K562 (cell line): ENCODE results near the gene SUN5. TPM values are rescaled to one million over a fixed set of nuclear protein-coding genes. Genes with fewer than 3 reads are reported as not detected.
A peak's percentile ranks its signal among the peaks of the same experiment; 100 is the strongest.
"Not testable (repeated sequence)": the region's sequence is repeated elsewhere in the genome, so short reads cannot be mapped to it uniquely, and the experiment has no call there.

Source experiments
- ATAC-seq: fragments of 200-7000 bp; cut with Tn5 transposase; 3 replicates; pipeline ENCODE4 v1.9.1; 2020; ENCODE audit warnings: moderate library complexity
- BruUV-seq: library from RNA; stranded (reverse); fragments of 400-500 nt; replicated peaks from 2 replicates; lab custom pipeline; 2021; lab: Mats Ljungman, UMichigan
- CTCF ChIA-PET: fragments of 300-600 bp; formaldehyde crosslinking; extraction: SDS; loops from one replicate; lab custom pipeline; 2021; ENCODE audit warnings: low intra/inter-chr PET ratio; lab: Yijun Ruan, JAX
- POLR2A ChIA-PET: fragments of 300-600, 350-650 bp; sonication (Branson Sonifier 250); formaldehyde crosslinking; extraction: SDS; loops from one replicate; lab custom pipeline; 2021; ENCODE audit warnings: antibody characterized with exemption, inconsistent platforms; lab: Yijun Ruan, JAX
- DNase-seq, 4 experiments: peaks; one replicate each; pipeline versions ENCODE4 v3.0.0 to v3.0.0-alpha.2; 2011 to 2018; ENCODE audit warnings: low spot score in 3 of 4, mixed read lengths in 3 of 4; ENCODE audit errors: extremely low read depth in 1 of 4
- FAIRE-seq: peaks from 2 replicates; lab custom pipeline; 2011; peaks lifted over from hg19 to GRCh38; lab: Jason Lieb, UNC
- H2AFZ ChIP-seq: 2 replicates; pipeline ENCODE4 v1.6.0; 2011; ENCODE audit warnings: low read depth, low read length, control low read depth, inconsistent platforms
- H3K27ac ChIP-seq: fragments of 200-600 bp; 3 replicates; pipeline ENCODE4 v1.8.0; 2011; ENCODE audit warnings: low read depth, mild to moderate bottlenecking, control low read depth, inconsistent platforms, low read length, moderate library complexity, mixed read lengths; ENCODE audit errors: extremely low read depth
- H3K27me3 ChIP-seq, 2 experiments: fragments of 300-600 bp in 1 of 2; 2 replicates in 1 of 2; 3 replicates in 1 of 2; pipeline versions ENCODE4 v1.6.0 to v1.8.0; 2011; ENCODE audit warnings: inconsistent platforms in 2 of 2, low read length in 2 of 2, mild to moderate bottlenecking in 1 of 2, mixed read lengths in 1 of 2, moderate library complexity in 1 of 2; ENCODE audit not compliant: control insufficient read depth in 2 of 2, insufficient read depth in 2 of 2
- H3K36me3 ChIP-seq: fragments of 300-600 bp; 3 replicates; pipeline ENCODE4 v1.8.0; 2011; ENCODE audit warnings: mild to moderate bottlenecking, low read length, inconsistent platforms; ENCODE audit not compliant: control insufficient read depth, insufficient read depth
- H3K4me1 ChIP-seq, 2 experiments: fragments of 200-600 bp in 1 of 2; replicated peaks in 1 of 2; 2 replicates in 1 of 2; 3 replicates in 1 of 2; pipeline versions ENCODE4 v1.5.1 to v1.8.0; 2011; ENCODE audit warnings: inconsistent platforms in 2 of 2, low read length in 2 of 2, mild to moderate bottlenecking in 1 of 2, mixed read lengths in 1 of 2, moderate library complexity in 1 of 2; ENCODE audit not compliant: control insufficient read depth in 2 of 2, insufficient read depth in 2 of 2
- H3K4me2 ChIP-seq: 2 replicates; pipeline ENCODE4 v1.6.1; 2011; ENCODE audit warnings: low read length, control low read depth, inconsistent platforms, mixed read lengths; ENCODE audit not compliant: insufficient read depth
- H3K4me3 ChIP-seq: fragments of 200-600 bp; sonication (generic), shearing (Covaris generic); 2 replicates; pipeline ENCODE4 v1.5.1; 2016; ENCODE audit warnings: control low read depth, inconsistent platforms
- H3K79me2 ChIP-seq: fragments of 200-600 bp; 3 replicates; pipeline ENCODE4 v1.8.0; 2011; ENCODE audit warnings: low read length, inconsistent platforms; ENCODE audit not compliant: control insufficient read depth, insufficient read depth
- H3K9ac ChIP-seq, 2 experiments: 2 replicates each; pipeline versions ENCODE4 v1.6.0 to v1.6.1; 2011; ENCODE audit warnings: low read depth in 2 of 2, low read length in 2 of 2, control low read depth in 1 of 2, inconsistent platforms in 1 of 2, mild to moderate bottlenecking in 1 of 2, mixed read lengths in 1 of 2; ENCODE audit not compliant: insufficient read depth in 1 of 2
- H3K9me1 ChIP-seq: one replicate; pipeline ENCODE4 v1.6.0; 2011; ENCODE audit warnings: inconsistent platforms, mild to moderate bottlenecking, low read length, moderate library complexity; ENCODE audit not compliant: control insufficient read depth, insufficient read depth
- H3K9me3 ChIP-seq: replicated peaks from 2 replicates; pipeline ENCODE4 v1.5.1; 2011; ENCODE audit warnings: low read depth, low read length, inconsistent platforms; ENCODE audit not compliant: control insufficient read depth, insufficient read depth
- H4K20me1 ChIP-seq: replicated peaks from 2 replicates; pipeline ENCODE4 v1.6.1; 2011; ENCODE audit warnings: low read length, inconsistent platforms, mixed read lengths; ENCODE audit not compliant: control insufficient read depth, insufficient read depth
- CBX3 ChIP-seq, 2 experiments: IDR thresholded peaks; 1 replicate in 1 of 2; 2 replicates in 1 of 2; pipeline ENCODE4 v1.6.1; 2012; ENCODE audit warnings: inconsistent platforms in 2 of 2, low read length in 2 of 2, borderline replicate concordance in 1 of 2, control low read depth in 1 of 2
- CBX5 ChIP-seq: IDR thresholded peaks from 2 replicates; pipeline ENCODE4 v1.6.1; 2014; ENCODE audit warnings: low read depth, borderline replicate concordance
- TRIM28 ChIP-seq: fragments of 450-650 bp; IDR thresholded peaks from 2 replicates; pipeline ENCODE4 v1.6.1; 2017
- ZNF280A ChIP-seq: fragments of 450-650 bp; IDR thresholded peaks from 2 replicates; pipeline ENCODE4 v1.6.1; 2018; ENCODE audit warnings: mild to moderate bottlenecking, low read depth; ENCODE audit not compliant: partially characterized antibody
- WGBS: fragments of 100-300 bp; shearing (Covaris generic); methylation state at CpG from one replicate; pipeline ENCODE4 v1.1.6; 2016; ENCODE audit warnings: low coverage, mixed read lengths; ENCODE audit not compliant: insufficient coverage; ENCODE audit errors: missing lambda C conversion rate; 5-methylcytosine and 5-hydroxymethylcytosine counted together
- in situ Hi-C: fragments of 300-500 bp; cut with MboI; formaldehyde crosslinking; loops from 4 replicates; pipeline ENCODE4 v1.15.0; 2018; ENCODE audit warnings: inconsistent platforms, mixed read lengths
- intact Hi-C: fragments of 100-400 bp; cut with micrococcal nuclease; formaldehyde crosslinking; loops from 2 replicates; pipeline ENCODE4 v1.14.2; 2022
- polyA plus RNA-seq, 8 experiments: library from polyadenylated mRNA; depleted of rRNA in 4 of 8; stranded (reverse) in 5 of 8; unstranded in 3 of 8; fragments of >200 nt; fragmentation: Nextera tagmentation in 2 of 8; fragmentation: Illumina TruSeq in 1 of 8; extraction: Ambion mirVana in 2 of 8; extraction: Trizol in 1 of 8; gene quantifications; 2 replicates each; pipeline versions ENCODE4 v1.2.1 to v1.2.3, GENCODE V29; 2011 to 2014; ENCODE audit warnings: inconsistent platforms in 1 of 8, missing spikeins in 1 of 8
- total RNA-seq, 7 experiments: library from RNA; depleted of rRNA in 6 of 7; stranded (reverse); fragments of >200 nt in 6 of 7; fragmentation: Illumina TruSeq in 2 of 7; extraction: Trizol in 2 of 7; gene quantifications; 2 replicates each; pipeline versions ENCODE4 v1.2.1 to v1.2.3, GENCODE V29; 2011 to 2021; ENCODE audit warnings: low replicate concordance in 1 of 7

The SUN5 gene
- total and polyA plus RNA-seq, 9 of the 15 experiments (the other 6 are each of a cell fraction or from before 2014, with no cell fraction given), result not detected

GRCh38 chr20:33045129-33045721 is 41.0 kb upstream of the SUN5 start:
- POLR2A ChIA-PET, result interaction anchor here (0.8 kb wide), 1 partner anchor 28 kb away, joined by 4 read pairs; no protein-coding TSS in a partner anchor
- H3K9ac ChIP-seq, H3K36me3 ChIP-seq, H4K20me1 ChIP-seq, H2AFZ ChIP-seq, H3K27ac ChIP-seq, H3K9me1 ChIP-seq, ATAC-seq, intact Hi-C loops, in situ Hi-C loops, BruUV-seq, H3K4me3 ChIP-seq, FAIRE-seq, H3K9me3 ChIP-seq, H3K4me1 ChIP-seq, H3K4me2 ChIP-seq, H3K79me2 ChIP-seq, DNase-seq: not testable (repeated sequence)
- TF ChIP-seq ZNF280A (peak; percentile 17), CBX5 (peak; percentile 86; the same call in 1 of the 2 replicates), TRIM28 (peak; percentile 77; the same call in 1 of the 2 replicates), CBX3 (IDR thresholded peaks at IDR 0.05; ENCODE audit: borderline replicate concordance in 1 of 2, low read length in 2 of 2) (peak in 1 of 2 experiments; percentile 47; a peak in 1 of 3 replicates)
- 2% methylated on average over 15 of the region's 15 CpGs for WGBS
- CTCF ChIA-PET, result interaction anchor here (0.7 kb wide), 1 partner anchor 70 kb away, joined by 3 read pairs; no protein-coding TSS in a partner anchor
- H3K27me3 ChIP-seq, result peaks cover 0 to 16% of the 10 kb centered on the region in 2 experiments; a peak in 2 of 5 replicates
